ENCODE data around the gene WASHC2A. TPM values are rescaled to one million over a fixed set of nuclear protein-coding genes. Genes with fewer than 3 reads are reported as not detected.
"Not testable (repeated sequence)": the region's sequence is repeated elsewhere in the genome, so short reads cannot be mapped to it uniquely, and the experiment has no call there.

WASHC2A gene
- polyA plus RNA-seq, 3 donors: 10.9 to 32.9 (median 18.8) TPM

GRCh38 chr10:50021646-50022045, 46.1 kb upstream of the WASHC2A start:
- H3K9me3 ChIP-seq (replicated peaks in 1 of 2; ENCODE audit: control insufficient read depth in 1 of 2, insufficient read depth in 1 of 2, low read length in 2 of 2): no peaks in the 10 kb centered on the region
- H4K20me1 ChIP-seq (ENCODE audit: insufficient read depth, low read length): no peaks in the 10 kb centered on the region
- H3K36me3 Mint-ChIP-seq: no peaks in the 10 kb centered on the region
- no peak overlapping the region for H3K4me2 ChIP-seq (replicated peaks; ENCODE audit: extremely low read depth, low read length, poor library complexity, severe bottlenecking)
- H3K79me2 ChIP-seq (ENCODE audit: insufficient read depth, low read length): no peaks in the 10 kb centered on the region
- H3K36me3 ChIP-seq (replicated peaks in 1 of 2; ENCODE audit: control insufficient read depth in 1 of 2, insufficient read depth in 2 of 2, low read length in 2 of 2): no peaks in the 10 kb centered on the region
- H3K4me1 ChIP-seq (ENCODE audit: control insufficient read depth in 1 of 2, insufficient read depth in 2 of 2, low read length in 2 of 2): no peaks in the 10 kb centered on the region
- peaks cover 26 to 34% (median 29%) of the 10 kb centered on the region in 3 donors for H3K27me3 Mint-ChIP-seq (ENCODE audit: low read depth in 3 of 3)
- no peak overlapping the region for H3K9ac ChIP-seq (ENCODE audit: insufficient read depth, low read length, poor library complexity, severe bottlenecking)
- TF ChIP-seq CTCF (IDR thresholded peaks at IDR 0.05): no peak
- no peaks in the 10 kb centered on the region for H3K4me1 Mint-ChIP-seq
- intact Hi-C loops (cut with micrococcal nuclease): loop anchor here in 1 of 2 donors (10.0 kb wide), 1 partner anchor 133 kb away; no protein-coding TSS in a partner anchor
- H3K9me3 Mint-ChIP-seq: peaks cover 0 to under 1% (median 0%) of the 10 kb centered on the region in 7 donors
- DNase-seq: no peak
- H3K27ac Mint-ChIP-seq: no peak overlapping the region
- no peak overlapping the region for H2AFZ ChIP-seq (ENCODE audit: insufficient read depth, low read depth, low read length, poor library complexity, severe bottlenecking)
- no peak overlapping the region for H3K4me3 Mint-ChIP-seq
- no peak overlapping the region for H3K27ac ChIP-seq (ENCODE audit: low read depth in 1 of 2, low read length in 2 of 2)
- H3K27me3 ChIP-seq (ENCODE audit: control insufficient read depth in 2 of 2, insufficient read depth in 2 of 2, low read length in 2 of 2): peaks cover 0 to 19% of the 10 kb centered on the region in 2 donors
- H3K4me3 ChIP-seq (replicated peaks in 1 of 3; ENCODE audit: low read depth in 2 of 3, low read length in 3 of 3): no peak overlapping the region
- 67% methylated on average over 1 of the region's 3 CpGs for WGBS (ENCODE audit: insufficient coverage)

- H4K20me1 ChIP-seq (ENCODE audit: insufficient read depth, low read length): not testable (repeated sequence)
These were observed 42.9 kb upstream of the WASHC2A start for GRCh38 chr10:50024716-50025383.

More at GRCh38 chr10:50024716-50025383, 42.9 kb upstream of the WASHC2A start:
- H3K4me3 Mint-ChIP-seq: peak overlapping the region in 1 of 2 donors; percentile 64
- not testable (repeated sequence) for H3K4me2 ChIP-seq (replicated peaks; ENCODE audit: extremely low read depth, low read length, poor library complexity, severe bottlenecking); H3K27ac Mint-ChIP-seq; H3K36me3 Mint-ChIP-seq; H3K36me3 ChIP-seq (replicated peaks in 1 of 2; ENCODE audit: control insufficient read depth in 1 of 2, insufficient read depth in 2 of 2, low read length in 2 of 2); H3K9ac ChIP-seq (ENCODE audit: insufficient read depth, low read length, poor library complexity, severe bottlenecking); DNase-seq; H3K4me1 Mint-ChIP-seq; H3K4me1 ChIP-seq (ENCODE audit: control insufficient read depth in 1 of 2, insufficient read depth in 2 of 2, low read length in 2 of 2); H3K9me3 ChIP-seq (replicated peaks in 1 of 2; ENCODE audit: control insufficient read depth in 1 of 2, insufficient read depth in 1 of 2, low read length in 2 of 2); H3K27ac ChIP-seq (ENCODE audit: low read depth in 1 of 2, low read length in 2 of 2); H3K9me3 Mint-ChIP-seq; H3K79me2 ChIP-seq (ENCODE audit: insufficient read depth, low read length); H2AFZ ChIP-seq (ENCODE audit: insufficient read depth, low read depth, low read length, poor library complexity, severe bottlenecking); H3K4me3 ChIP-seq (replicated peaks in 1 of 3; ENCODE audit: low read depth in 2 of 3, low read length in 3 of 3)
- intact Hi-C loops (cut with micrococcal nuclease): loop anchor here in 1 of 2 donors (10.0 kb wide), 1 partner anchor 130 kb away; no protein-coding TSS in a partner anchor
- 20% methylated on average over 25 of the region's 37 CpGs for WGBS (ENCODE audit: insufficient coverage)
- peaks cover 0 to 19% of the 10 kb centered on the region in 2 donors for H3K27me3 ChIP-seq (ENCODE audit: control insufficient read depth in 2 of 2, insufficient read depth in 2 of 2, low read length in 2 of 2)
- peaks cover 29 to 42% (median 36%) of the 10 kb centered on the region in 3 donors for H3K27me3 Mint-ChIP-seq (ENCODE audit: low read depth in 3 of 3)

Measured in CD14-positive monocyte (primary cell).